Stimulated activated CD8-positive, alpha-beta memory T cell treated with anti-CD3 and anti-CD28 coated beads, Interleukin-4, amount 100 ng/mL, for 1 hour (primary cell): ENCODE measurements around the gene DEFB131B.
A peak's percentile ranks its signal among the peaks of the same experiment; 100 is the strongest.
"Not testable (repeated sequence)": the region's sequence is repeated elsewhere in the genome, so short reads cannot be mapped to it uniquely, and the experiment has no call there.

ENCODE experiments used
- DNase-seq, 2 donors: peaks; one replicate each; pipeline ENCODE4 v3.0.0-alpha.2; 2020; ENCODE audit warnings: low read depth in 2 of 2, low spot score in 1 of 2

Gene DEFB131B

DNA sequence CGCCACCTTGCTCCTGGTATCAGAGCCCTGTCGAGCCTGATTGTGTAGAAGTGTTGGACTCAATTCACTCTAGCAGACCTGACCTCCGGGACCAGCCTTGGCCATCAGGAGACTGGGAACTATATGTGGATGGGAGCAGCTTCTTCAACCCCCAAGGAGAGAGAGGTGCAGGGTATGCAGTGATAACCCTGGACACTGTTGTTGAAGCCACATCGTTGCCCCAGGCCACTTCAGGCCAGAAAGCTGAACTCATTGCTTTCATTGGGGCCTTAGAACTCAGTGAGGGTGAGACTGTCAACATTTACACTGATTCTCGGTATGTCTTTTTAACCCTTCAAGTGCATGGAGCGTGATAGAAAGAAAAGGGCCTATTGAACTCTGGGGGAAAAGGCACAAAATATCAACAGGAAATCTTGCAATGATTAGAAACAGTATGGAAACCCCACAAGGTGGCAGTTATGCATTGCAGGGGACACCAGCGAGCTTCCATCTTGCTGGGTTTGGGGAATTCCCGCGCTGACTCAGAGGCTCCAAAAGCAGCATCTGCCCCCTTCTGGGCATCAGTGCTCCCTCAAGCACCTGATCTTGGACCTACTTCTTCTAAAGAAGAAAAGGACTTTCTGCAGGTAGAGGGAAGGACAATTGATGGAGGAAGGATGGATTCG is 33.2 kb downstream of the DEFB131B start:
- not testable (repeated sequence) for DNase-seq

DNA sequence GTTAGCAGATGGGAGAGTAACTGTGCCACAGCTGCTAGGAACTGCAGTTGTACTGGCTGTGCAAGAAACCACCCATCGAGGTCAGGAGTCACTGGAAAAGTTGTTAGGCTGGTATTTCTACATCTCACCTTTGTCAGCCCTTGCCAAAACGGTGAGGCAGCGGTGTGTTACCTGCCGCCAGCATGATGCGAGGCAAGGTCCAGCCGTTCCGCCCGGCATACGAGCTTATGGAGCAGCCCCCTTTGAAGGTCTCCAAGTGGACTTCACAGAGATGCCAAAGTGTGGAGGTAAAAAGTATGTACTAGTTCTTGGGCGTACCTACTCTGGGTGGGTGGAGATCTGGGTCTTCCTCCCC is 33.7 kb downstream of the DEFB131B start:
- not testable (repeated sequence) for DNase-seq

DNA sequence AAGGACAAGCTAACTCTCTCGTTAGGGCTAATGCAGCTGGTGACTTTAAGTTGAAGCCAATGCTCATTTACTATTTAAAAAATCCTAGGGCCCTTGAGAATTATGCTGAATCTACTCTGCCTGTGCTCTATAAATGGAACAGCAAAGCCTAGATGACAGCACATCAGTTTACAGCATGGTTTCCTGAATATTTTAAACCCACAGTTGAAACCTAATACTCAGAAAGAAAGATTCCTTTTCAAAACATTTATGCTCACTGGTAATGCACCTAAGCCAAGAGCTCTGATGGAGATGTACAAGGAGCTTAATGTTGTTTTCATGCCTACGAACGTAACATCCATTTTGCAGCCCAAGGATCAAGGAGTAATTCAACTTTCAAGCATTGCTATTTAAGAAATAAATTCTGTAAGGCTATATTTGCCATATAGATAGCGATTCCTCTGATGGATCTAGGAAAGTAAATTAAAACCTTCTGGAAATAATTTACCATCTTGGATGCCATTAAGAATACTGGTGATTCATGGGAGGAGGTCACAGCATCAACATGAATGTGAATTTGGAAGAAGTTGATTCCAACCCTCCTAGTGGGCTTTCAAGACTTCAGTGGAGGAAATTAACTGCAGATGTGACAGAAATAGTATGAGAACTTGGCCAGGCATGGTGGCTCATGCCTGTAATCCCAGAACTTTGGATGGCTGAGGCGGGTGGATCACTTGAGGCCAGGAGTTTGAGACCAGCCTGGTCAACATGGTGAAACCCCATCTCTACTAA is 35.7 kb downstream of the DEFB131B start:
- DNase-seq, result no peak

DNA sequence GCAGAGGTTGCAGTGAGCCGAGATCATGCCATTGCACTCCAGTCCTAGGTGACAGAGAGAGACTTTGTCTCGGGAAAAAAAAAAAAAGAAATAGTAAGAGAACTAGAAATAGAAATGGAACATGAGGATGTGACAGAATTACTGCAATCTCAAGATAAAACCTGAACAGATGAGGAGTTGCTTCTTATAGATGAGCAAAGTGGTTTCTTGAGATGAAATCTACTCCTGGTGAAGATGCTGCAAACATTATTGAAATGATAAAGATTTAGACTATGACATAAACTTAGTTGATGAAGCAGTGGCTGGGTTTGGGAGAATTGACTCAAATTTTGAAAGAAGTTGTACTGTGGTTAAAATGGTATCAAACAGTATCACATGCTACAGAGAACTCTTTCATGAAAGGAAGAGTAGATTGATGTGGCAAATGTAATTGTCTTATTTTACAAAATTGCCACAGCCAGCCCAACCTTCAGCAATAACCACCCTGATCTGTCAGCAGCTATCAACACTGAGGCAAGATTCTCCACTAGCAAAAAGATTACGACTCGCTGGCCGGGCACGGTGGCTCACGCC is 36.5 kb downstream of the DEFB131B start:
- DNase-seq, result no peak

- DNase-seq, result no peak
These were observed 39.4 kb downstream of the DEFB131B start for GRCh38 chr11:71917646-71918140.

- DNase-seq, result peak; percentile 5 to 50
These were observed 49.8 kb downstream of the DEFB131B start, which contains the start of gene XNDC1N for GRCh38 chr11:71927820-71928736. Gene XNDC1N (minus strand): TSS chr11:71928594. CDS start chr11:71923353, 5,241 bp downstream.

DNA sequence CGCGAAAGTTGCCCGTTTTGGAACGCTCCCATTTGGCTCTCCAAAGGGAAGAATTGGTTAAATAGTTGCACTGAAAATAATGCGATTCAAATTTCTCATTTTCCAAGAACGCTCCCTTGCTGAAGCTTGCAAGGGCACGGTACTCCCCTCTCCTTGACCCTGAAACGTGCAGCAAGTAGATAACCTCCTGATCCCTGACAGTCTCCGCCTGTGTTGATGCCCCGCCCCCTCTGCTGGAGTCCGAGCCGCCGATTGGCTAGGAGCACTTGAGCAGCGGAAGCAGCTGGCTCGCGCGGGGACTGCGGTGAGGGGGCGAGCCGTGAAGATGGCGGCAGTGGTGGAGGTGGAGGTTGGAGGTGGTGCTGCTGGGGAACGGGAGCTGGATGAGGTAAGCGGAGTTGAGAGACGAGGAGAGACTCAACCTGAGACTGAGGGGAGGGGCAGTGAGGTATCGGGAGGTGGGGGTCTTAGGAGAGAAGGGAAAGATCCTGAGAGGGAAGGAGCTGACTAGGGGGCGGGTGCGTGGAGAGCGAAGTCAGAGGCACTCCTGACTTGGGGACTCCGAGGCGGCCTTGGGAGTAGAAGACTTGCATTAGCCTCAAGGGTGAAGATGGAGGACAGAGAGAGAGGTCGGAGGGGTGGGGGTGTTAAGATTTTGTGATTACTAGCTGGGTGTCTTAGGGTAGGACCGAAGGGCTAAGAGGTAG is 50.6 kb downstream of the DEFB131B start, which contains the start of gene RNF121:
Gene RNF121, plus strand, starts transcription at position 310 of the 707 bp plus-strand sequence. Its CDS starts 16 bp downstream, at position 326.
- peak; percentile 91 to 93 for DNase-seq

GRCh38 chr11:71929491-71929890 is 51.2 kb downstream of the DEFB131B start:
- DNase-seq, result no peak

- no peak for DNase-seq
These were observed 52.4 kb downstream of the DEFB131B start for GRCh38 chr11:71930556-71931244.

GRCh38 chr11:71931245-71931602 is 53.0 kb downstream of the DEFB131B start:
- DNase-seq, result no peak

GRCh38 chr11:71933141-71933933 is 55.1 kb downstream of the DEFB131B start:
- DNase-seq, result no peak
